SKM-1 treated with dmso at 0.1 percent for 144 hours (cell line): ENCODE data around the gene CASK.

Experiments
- DNase-seq: peaks from one replicate; lab custom pipeline; 2025; ENCODE audit not compliant: unreplicated experiment; lab: John Stamatoyannopoulos, UW

Gene CASK

DNA sequence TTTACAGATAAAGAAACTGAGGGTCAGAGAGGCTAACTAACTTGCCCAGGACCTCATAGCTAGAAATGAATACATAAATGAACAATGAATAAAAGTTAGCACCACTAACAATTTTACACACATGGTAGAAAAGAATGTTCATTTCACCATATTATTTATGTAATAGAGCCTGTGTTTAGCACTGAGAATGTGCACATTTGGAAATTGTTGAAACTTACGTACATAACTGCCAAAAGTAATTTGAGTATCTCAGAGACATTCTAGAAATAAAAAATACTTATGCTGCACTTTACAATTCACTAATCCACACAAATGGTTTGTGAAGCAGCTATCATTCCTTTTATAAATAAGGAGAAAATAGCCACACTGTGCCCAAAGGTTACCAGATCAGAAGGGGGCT lies 9.9 kb downstream of the CASK start:
- no peak for DNase-seq

GRCh38 chrX:41912923-41913322 lies 10.4 kb downstream of the CASK start:
- no peak for DNase-seq

DNA sequence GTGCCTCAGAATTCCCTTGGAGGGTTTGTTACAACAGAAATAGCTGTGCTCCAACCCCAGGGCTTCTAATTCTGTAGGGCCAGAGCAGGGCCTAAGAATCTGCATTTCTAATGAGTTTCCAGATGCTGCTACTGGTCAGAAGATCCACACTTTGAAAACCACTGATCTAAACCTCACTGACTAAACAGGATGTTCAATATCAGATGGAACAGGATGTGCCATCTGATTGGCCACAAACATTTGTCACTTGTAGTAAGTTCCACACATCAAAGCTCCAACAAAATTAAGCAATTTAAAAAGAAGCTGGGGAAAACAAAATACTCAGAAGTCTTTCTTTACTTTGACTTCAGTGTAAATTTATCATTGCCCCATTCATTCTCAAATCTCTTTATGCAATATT lies 14.3 kb downstream of the CASK start:
- no peak for DNase-seq

GRCh38 chrX:41906515-41907187 lies 16.7 kb downstream of the CASK start:
- DNase-seq: no peak

DNA sequence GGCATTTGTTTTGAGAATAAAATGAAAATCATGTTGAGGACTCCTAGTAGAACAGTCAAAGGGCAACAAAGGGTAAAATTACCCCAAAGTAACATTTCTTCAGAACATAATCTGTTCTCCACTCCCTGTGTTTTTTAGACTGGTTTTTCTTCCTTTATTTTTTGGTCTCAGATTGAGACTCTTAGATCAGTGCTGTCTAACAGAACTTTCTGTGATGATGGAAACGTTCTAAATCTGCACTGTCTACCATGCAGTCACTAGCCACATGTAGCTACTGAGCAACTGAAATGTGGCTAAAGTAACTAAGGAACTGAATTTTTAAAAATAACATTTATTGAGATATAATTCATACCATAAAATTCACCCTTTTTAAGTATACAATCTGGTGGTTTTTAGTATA lies 19.8 kb downstream of the CASK start:
- DNase-seq: no peak

DNA sequence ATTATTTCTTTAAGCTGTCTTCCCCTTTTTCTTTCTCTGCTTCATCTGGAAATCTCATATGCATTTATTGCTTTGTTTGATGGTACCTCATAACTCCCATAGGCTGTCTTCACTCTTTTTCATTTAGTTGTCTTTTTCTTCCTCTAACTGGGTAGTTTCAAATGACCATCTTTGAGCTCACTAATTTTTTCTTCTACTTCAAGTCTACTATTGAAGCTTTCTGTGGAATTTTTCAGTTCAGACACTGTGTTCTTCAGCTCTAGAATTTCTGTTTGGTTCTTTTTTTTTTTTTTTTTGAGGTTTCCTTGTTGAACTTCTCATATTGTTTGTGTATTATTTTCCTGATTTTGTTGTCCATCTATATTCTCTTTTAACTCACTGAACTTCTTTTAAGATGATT lies 23.0 kb downstream of the CASK start:
- no peak for DNase-seq

GRCh38 chrX:41895826-41896225 lies 27.5 kb downstream of the CASK start:
- DNase-seq: no peak

GRCh38 chrX:41890026-41890423 lies 33.3 kb downstream of the CASK start:
- DNase-seq: no peak

- no peak for DNase-seq
These were observed 33.9 kb downstream of the CASK start for GRCh38 chrX:41889317-41890025.

GRCh38 chrX:41887691-41888090 lies 35.7 kb downstream of the CASK start:
- DNase-seq: no peak

- no peak for DNase-seq
These were observed 37.6 kb downstream of the CASK start for GRCh38 chrX:41885724-41886123.

DNA sequence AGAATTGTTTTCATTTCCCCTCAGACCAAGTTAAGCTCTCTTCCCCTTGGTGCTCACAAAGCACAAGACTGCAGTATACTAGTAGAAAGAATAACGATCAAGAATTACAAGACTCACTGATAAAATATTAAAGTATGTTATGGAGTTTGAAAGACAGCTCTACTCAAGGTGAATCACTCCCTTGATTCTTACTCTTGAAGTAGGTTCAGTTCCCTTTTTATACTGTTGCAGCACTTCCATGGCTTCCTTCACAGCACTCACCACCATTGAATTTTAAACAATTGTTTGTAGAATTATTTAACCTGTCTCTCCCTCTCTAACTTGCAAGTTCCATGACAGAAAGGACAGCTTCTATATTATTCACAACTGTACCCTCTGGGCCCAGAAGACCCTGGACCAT lies 42.2 kb downstream of the CASK start:
- DNase-seq: no peak

DNA sequence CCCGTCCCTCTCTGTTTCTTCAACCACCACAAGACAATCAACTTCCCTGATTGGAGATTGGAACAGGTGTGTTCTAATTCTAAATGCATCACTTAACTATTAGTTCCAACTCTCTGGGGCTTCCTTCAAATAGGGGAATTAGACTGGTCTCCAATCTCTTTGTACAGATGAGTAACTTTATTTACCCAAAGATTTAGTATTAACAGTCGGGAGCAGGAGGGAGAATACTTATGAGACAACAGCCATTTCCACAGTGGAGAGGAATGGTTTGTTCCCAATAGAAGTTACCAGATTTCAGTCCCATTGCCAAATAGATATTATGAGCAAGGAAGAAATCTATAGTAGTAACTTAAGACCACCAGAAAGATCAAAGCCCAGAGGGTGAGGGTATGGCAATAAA lies 46.2 kb downstream of the CASK start:
- no peak for DNase-seq

DNA sequence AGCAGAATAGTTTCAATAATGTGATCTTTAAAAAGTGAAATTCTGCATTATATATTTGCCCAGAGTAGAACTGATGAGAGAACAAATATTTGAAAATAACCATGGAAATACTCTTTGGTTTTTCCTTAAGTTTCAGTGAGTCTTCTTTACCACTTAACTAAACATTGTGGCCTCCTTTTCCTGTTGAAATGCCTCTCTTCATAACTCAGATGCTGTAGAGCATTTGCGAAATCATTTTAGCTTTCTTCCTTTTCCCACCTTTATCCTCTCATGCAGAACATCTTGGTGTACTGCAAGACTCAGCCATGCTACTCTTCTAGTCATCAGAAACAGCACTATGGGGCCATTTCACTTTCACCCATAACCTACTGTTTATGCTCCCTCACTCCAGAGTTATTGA lies 48.2 kb downstream of the CASK start:
- no peak for DNase-seq

DNA sequence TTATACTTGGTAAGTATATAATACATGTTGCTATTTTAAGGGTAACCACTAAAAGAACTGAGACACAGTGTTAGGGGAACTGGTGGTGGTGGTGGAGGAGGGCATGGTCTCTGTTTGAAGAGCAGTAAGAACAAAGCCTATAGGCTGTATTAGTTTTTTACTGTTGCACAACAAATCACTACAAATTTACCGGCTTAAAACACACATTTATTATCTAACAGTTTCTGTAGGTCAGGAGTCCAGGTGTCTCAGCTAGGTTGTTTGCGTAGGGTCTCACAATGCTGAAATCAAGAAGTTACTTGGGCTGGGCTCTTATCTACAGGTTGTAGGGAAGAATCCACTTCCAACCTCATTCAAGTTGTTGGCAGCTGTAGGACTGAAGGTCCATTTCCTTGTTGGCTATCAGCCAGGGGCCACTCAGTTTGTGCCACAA lies 52.6 kb downstream of the CASK start:
- DNase-seq: no peak

- DNase-seq: no peak
These were observed 54.9 kb downstream of the CASK start for GRCh38 chrX:41868392-41868977.

DNA sequence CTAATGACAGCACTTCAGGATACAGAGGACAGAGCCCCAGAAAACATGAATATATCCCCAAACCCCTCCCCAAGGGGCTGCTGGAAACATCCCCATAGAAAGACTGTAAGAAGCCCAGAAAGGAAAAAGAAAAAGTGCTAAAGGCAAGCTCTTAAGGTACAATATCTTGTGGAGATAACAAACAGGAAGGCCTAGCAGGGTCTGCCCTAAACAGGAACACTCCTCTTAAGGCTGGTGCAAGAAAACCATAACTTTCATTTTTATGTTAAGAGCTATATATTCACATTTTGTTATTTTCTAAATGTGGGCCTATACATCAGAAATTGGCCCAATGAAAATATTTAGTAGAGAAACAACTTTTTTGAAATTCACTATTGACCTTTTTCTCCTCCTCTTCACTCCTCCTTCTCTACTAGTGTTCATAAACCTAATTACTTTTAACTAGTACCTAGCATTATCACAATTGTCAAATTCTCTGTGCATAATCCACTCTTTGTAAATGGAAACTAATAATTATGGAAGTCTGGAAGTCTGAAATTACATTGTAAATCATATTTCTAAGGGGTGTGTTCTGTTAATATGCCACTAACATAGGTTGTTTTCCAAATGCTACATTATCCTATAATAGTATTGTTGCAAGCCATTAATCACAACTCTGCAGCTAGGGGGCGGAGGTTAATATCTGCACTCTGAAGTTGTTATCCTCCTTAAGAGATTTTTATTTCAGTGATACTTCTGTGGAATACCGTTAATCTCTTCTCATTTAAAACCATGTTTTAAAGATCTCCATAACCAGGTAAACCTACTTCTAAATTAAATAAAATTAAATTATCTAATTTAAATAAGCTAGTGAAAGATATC lies 59.8 kb downstream of the CASK start:
- DNase-seq: no peak

DNA sequence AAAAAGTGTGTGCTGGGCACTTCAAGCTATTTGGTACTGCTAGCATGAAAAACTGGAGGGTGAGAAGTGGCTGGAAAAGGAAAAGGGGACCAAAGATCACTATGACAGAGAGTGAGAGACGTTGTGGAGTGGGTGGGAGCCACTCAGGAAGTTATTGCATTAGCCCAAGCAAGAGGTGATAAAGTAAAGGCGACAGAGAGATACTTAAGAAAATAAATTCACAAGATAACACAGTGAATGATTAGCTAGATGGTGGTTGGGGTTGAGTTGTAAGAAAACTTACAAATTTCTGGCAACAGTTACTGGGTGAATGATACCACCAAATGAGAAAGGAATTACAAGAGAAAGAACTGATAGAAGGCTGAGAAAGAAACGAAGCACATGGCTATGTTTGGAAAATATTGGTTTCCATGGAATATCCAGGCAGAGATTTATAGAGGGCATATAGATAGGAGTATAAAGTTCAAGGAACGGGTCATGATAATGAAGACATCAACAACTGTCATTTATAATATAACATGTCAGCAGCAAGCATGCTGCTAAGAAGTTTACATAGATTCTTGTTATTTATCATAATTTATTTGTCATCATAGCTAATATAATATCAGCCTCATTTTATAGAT lies 60.7 kb downstream of the CASK start:
- no peak for DNase-seq

- no peak for DNase-seq
These were observed 65.1 kb downstream of the CASK start for GRCh38 chrX:41858161-41858775.

DNA sequence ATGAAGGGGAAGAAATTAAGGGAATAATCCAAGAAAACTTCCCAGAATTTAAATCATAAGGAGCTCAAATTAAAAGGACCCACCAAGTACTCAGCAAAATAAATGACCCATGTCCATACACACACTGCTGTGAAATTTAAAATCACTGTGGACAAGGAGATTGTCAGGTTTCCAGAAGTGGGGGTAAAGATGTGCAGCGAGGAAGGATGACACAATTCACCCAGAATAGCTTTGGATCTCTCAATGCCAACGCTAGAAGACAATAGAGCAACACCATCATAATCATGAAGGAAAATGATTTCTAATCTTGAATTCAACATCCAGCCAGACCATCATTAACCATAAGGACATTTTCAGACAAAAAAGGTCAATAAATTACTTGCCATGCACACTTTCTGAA lies 65.7 kb downstream of the CASK start:
- no peak for DNase-seq

- DNase-seq: no peak
These were observed 76.6 kb downstream of the CASK start for GRCh38 chrX:41846714-41847113.
